ENCODE results near the gene CEP83. TPM values are rescaled to one million over a fixed set of nuclear protein-coding genes. Genes with fewer than 3 reads are reported as not detected.

The CEP83 gene
- 16.3 and 27.4 TPM in 2 replicates for total RNA-seq

GRCh38 chr12:94459728-94460615 lies at the start of gene CEP83:
Gene CEP83 (minus strand): TSS chr12:94459867. CDS start chr12:94412490, 47,377 bp downstream.

Other genes starting within 250 kb of the CEP83 start
- under 0.01 and 0.11 TPM in 2 replicates for gene TMCC3, start 190.7 kb upstream of the CEP83 start, total RNA-seq

All from articular chondrocyte of knee joint (primary cell).